Tibial nerve (tissue), 4 donors: ENCODE measurements around the gene NKAIN2.

Experiments used
- CTCF ChIP-seq, 5 experiments: fragments of 200-600 bp in 3 of 5; fragments of 450-650 bp in 2 of 5; sonication (generic) in 3 of 5; IDR thresholded peaks; one replicate each; pipeline ENCODE4 v1.5.1; 2016 to 2019; ENCODE audit warnings: antibody characterized with exemption in 5 of 5, mild to moderate bottlenecking in 3 of 5, moderate library complexity in 2 of 5
- EP300 ChIP-seq, 2 donors: sonication (generic); formaldehyde crosslinking; IDR thresholded peaks; one replicate each; pipeline ENCODE4 v1.6.1; 2017; ENCODE audit warnings: antibody characterized with exemption in 2 of 2, mild to moderate bottlenecking in 1 of 2

- no peak for TF ChIP-seq EP300 (IDR thresholded peaks at IDR 0.05)
- no peak for TF ChIP-seq CTCF (IDR thresholded peaks at IDR 0.05)
Observed at GRCh38 chr6:124688369-124688768, 884.7 kb downstream of the NKAIN2 start.
